Panc1 (cell line): Measurements from ENCODE around the gene LIG4. TPM values are rescaled to one million over a fixed set of nuclear protein-coding genes. Genes with fewer than 3 reads are reported as not detected.

Source experiments
- ATAC-seq: fragments of 200-7000 bp; cut with Tn5 transposase; 2 replicates; pipeline ENCODE4 v1.9.1; 2020; ENCODE audit warnings: mild to moderate bottlenecking, moderate library complexity
- BruUV-seq: library from RNA; stranded (reverse); fragments of 400-500 nt; replicated peaks from 2 replicates; lab custom pipeline; 2021; lab: Mats Ljungman, UMichigan
- CTCF ChIA-PET: fragments of 300-600 bp; sonication (Branson Sonifier 250); formaldehyde crosslinking; loops from one replicate; lab custom pipeline; 2022; ENCODE audit warnings: antibody characterized with exemption; lab: Charles Lee
- POLR2A ChIA-PET: fragments of 300-600 bp; sonication (Branson Sonifier 250); formaldehyde crosslinking; loops from one replicate; lab custom pipeline; 2022; ENCODE audit warnings: antibody characterized with exemption; lab: Charles Lee
- DNase-seq: peaks from one replicate; pipeline ENCODE4 v3.0.0-alpha.2; 2010; ENCODE audit warnings: low read depth, low spot score
- H3K27ac ChIP-seq: 2 replicates; pipeline ENCODE4 v1.5.1; 2011; ENCODE audit warnings: mild to moderate bottlenecking, low read length, inconsistent platforms
- H3K27me3 ChIP-seq: fragments of 200-500 bp; sonication (Bioruptor generic); 2 replicates; pipeline ENCODE4 v1.6.0; 2014; ENCODE audit warnings: low read length, inconsistent platforms; ENCODE audit not compliant: control insufficient read depth, insufficient read depth
- H3K36me3 ChIP-seq: fragments of 200-500 bp; sonication (Bioruptor generic); 2 replicates; pipeline ENCODE4 v1.5.1; 2014; ENCODE audit warnings: inconsistent platforms, mild to moderate bottlenecking, low read length, moderate library complexity; ENCODE audit not compliant: control insufficient read depth, insufficient read depth
- H3K4me1 ChIP-seq: 2 replicates; pipeline ENCODE4 v1.5.1; 2011; ENCODE audit warnings: inconsistent platforms, mild to moderate bottlenecking, low read length, moderate library complexity; ENCODE audit not compliant: control insufficient read depth, insufficient read depth
- H3K4me3 ChIP-seq, 2 experiments: 2 replicates each; pipeline ENCODE4 v1.5.1; 2011 to 2012; ENCODE audit warnings: low read depth in 2 of 2, low read length in 2 of 2, mild to moderate bottlenecking in 2 of 2, inconsistent platforms in 1 of 2, moderate library complexity in 1 of 2
- H3K9me3 ChIP-seq: fragments of 200-500 bp; sonication (Bioruptor generic); 2 replicates; pipeline ENCODE4 v1.5.1; 2014; ENCODE audit warnings: low read depth, mild to moderate bottlenecking, inconsistent platforms, low read length, moderate library complexity; ENCODE audit not compliant: control insufficient read depth, insufficient read depth
- CTCF ChIP-seq: fragments of 450-650 bp; IDR thresholded peaks from 2 replicates; pipeline ENCODE4 v1.5.1; 2017; ENCODE audit warnings: mild to moderate bottlenecking
- POLR2AphosphoS5 ChIP-seq: IDR thresholded peaks from 2 replicates; pipeline ENCODE4 v1.6.1; 2012; ENCODE audit warnings: mild to moderate bottlenecking, low read depth, low read length, moderate library complexity
- SIN3A ChIP-seq: IDR thresholded peaks from 2 replicates; pipeline ENCODE4 v1.6.1; 2012; ENCODE audit warnings: low read depth, mild to moderate bottlenecking, low read length, moderate library complexity, borderline replicate concordance; ENCODE audit not compliant: insufficient read depth
- TCF7L2 ChIP-seq: IDR thresholded peaks from 2 replicates; pipeline ENCODE4 v1.6.1; 2011; ENCODE audit warnings: mild to moderate bottlenecking, low read depth, low read length, inconsistent platforms
- in situ Hi-C: cut with HindIII; loops from 2 replicates; pipeline ENCODE4 v1.10.0; 2016; ENCODE audit warnings: low sequenced_read_pairs, low pct_unique_long_range_greater_than_20kb
- intact Hi-C: fragments of 100-400 bp; cut with micrococcal nuclease; formaldehyde crosslinking; loops from one replicate; pipeline ENCODE4 v1.10.0; 2022; ENCODE audit not compliant: unreplicated experiment
- total RNA-seq: library from RNA; stranded (reverse); gene quantifications from one replicate; pipeline ENCODE4 v1.2.1, GENCODE V29; 2021; ENCODE audit not compliant: unreplicated experiment
- TF ChIP-seq, protein P1 (sequence below), 2 experiments: IDR thresholded peaks; 2 replicates each; pipeline ENCODE4 v1.6.1; 2011 to 2012; ENCODE audit warnings: low read depth in 2 of 2, control low read depth in 1 of 2, low read length in 1 of 2, mild to moderate bottlenecking in 1 of 2, moderate library complexity in 1 of 2; ENCODE audit not compliant: insufficient read depth in 1 of 2

The LIG4 gene
- total RNA-seq, 1 experiment from 2014 or later, result 8.2 TPM

- no peak overlapping the region for H3K4me3 ChIP-seq
- no TSS peak for BruUV-seq
- no peak overlapping the region for H3K27ac ChIP-seq
- no peak for ATAC-seq
- intact Hi-C loops, result no loop called here
- ChIA-PET POLR2A (no interaction called here), CTCF (no interaction called here)
- DNase-seq, result no peak
- H3K4me1 ChIP-seq, result no peaks in the 10 kb centered on the region
- no peaks in the 10 kb centered on the region for H3K27me3 ChIP-seq
- TF ChIP-seq CTCF (no peak), TCF7L2 (no peak), SIN3A (no peak), POLR2AphosphoS5 (no peak)
- TF ChIP-seq, protein P1, sequence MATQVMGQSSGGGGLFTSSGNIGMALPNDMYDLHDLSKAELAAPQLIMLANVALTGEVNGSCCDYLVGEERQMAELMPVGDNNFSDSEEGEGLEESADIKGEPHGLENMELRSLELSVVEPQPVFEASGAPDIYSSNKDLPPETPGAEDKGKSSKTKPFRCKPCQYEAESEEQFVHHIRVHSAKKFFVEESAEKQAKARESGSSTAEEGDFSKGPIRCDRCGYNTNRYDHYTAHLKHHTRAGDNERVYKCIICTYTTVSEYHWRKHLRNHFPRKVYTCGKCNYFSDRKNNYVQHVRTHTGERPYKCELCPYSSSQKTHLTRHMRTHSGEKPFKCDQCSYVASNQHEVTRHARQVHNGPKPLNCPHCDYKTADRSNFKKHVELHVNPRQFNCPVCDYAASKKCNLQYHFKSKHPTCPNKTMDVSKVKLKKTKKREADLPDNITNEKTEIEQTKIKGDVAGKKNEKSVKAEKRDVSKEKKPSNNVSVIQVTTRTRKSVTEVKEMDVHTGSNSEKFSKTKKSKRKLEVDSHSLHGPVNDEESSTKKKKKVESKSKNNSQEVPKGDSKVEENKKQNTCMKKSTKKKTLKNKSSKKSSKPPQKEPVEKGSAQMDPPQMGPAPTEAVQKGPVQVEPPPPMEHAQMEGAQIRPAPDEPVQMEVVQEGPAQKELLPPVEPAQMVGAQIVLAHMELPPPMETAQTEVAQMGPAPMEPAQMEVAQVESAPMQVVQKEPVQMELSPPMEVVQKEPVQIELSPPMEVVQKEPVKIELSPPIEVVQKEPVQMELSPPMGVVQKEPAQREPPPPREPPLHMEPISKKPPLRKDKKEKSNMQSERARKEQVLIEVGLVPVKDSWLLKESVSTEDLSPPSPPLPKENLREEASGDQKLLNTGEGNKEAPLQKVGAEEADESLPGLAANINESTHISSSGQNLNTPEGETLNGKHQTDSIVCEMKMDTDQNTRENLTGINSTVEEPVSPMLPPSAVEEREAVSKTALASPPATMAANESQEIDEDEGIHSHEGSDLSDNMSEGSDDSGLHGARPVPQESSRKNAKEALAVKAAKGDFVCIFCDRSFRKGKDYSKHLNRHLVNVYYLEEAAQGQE (IDR thresholded peaks at IDR 0.05; ENCODE audit: insufficient read depth in 1 of 2, low read depth in 2 of 2, low read length in 1 of 2), result no peak
- no peaks in the 10 kb centered on the region for H3K9me3 ChIP-seq
- in situ Hi-C loops, result no loop called here
- H3K36me3 ChIP-seq, result no peaks in the 10 kb centered on the region
Measured at GRCh38 chr13:108257248-108257647, 41.9 kb upstream of the LIG4 start.

- in situ Hi-C loops (no loop called here), intact Hi-C loops (no loop called here)
- ATAC-seq, result no peak
- Histone ChIP-seq H3K9me3 (no peaks in the 10 kb centered on the region), H3K27ac (no peak overlapping the region), H3K4me1 (no peaks in the 10 kb centered on the region), H3K4me3 (no peak overlapping the region), H3K27me3 (no peaks in the 10 kb centered on the region), H3K36me3 (no peaks in the 10 kb centered on the region)
- ChIA-PET POLR2A (no interaction called here), CTCF (no interaction called here)
- no TSS peak for BruUV-seq
- no peak for DNase-seq
- TF ChIP-seq TCF7L2 (no peak), POLR2AphosphoS5 (no peak), SIN3A (no peak), CTCF (no peak)
- TF ChIP-seq, protein P1 (IDR thresholded peaks at IDR 0.05; ENCODE audit: insufficient read depth in 1 of 2, low read depth in 2 of 2, low read length in 1 of 2), result no peak
Measured at GRCh38 chr13:108249150-108249549, 33.8 kb upstream of the LIG4 start.
